ENCODE data around the gene STING1.

GRCh38 chr5:139517683-139518564, 35.4 kb upstream of the STING1 start:
- TF ChIP-seq TAF1 (IDR thresholded peaks at IDR 0.05; ENCODE audit: borderline replicate concordance, insufficient read depth, low read length) (no peak), REST (IDR thresholded peaks at IDR 0.05; ENCODE audit: insufficient read depth in 1 of 2, low read depth in 2 of 2, low read length in 2 of 2) (no peak), SIN3A (IDR thresholded peaks at IDR 0.05; ENCODE audit: borderline replicate concordance, insufficient read depth, low read length) (no peak), POLR2AphosphoS5 (IDR thresholded peaks at IDR 0.05; ENCODE audit: low read depth, low read length) (peak; percentile 92), FOXP2 (optimal IDR thresholded peaks at IDR 0.05; ENCODE audit: borderline replicate concordance, extremely low read depth, extremely low read length, insufficient read depth) (peak; percentile 87)
